LNCaP clone FGC (cell line): ENCODE results near the gene RWDD2A.

Experiments
- DNase-seq: peaks from one replicate; pipeline ENCODE4 v3.0.0-alpha.2; 2011; ENCODE audit warnings: low read depth
- H3K4me3 ChIP-seq: 2 replicates; pipeline ENCODE4 v1.5.1; 2011; ENCODE audit warnings: mild to moderate bottlenecking, low read depth, low read length, control low read depth
- CTCF ChIP-seq: IDR thresholded peaks from 2 replicates; pipeline ENCODE4 v1.5.1; 2012; ENCODE audit warnings: mild to moderate bottlenecking; ENCODE audit not compliant: control insufficient read depth, insufficient read depth; ENCODE audit errors: extremely low read depth

The RWDD2A gene

DNA sequence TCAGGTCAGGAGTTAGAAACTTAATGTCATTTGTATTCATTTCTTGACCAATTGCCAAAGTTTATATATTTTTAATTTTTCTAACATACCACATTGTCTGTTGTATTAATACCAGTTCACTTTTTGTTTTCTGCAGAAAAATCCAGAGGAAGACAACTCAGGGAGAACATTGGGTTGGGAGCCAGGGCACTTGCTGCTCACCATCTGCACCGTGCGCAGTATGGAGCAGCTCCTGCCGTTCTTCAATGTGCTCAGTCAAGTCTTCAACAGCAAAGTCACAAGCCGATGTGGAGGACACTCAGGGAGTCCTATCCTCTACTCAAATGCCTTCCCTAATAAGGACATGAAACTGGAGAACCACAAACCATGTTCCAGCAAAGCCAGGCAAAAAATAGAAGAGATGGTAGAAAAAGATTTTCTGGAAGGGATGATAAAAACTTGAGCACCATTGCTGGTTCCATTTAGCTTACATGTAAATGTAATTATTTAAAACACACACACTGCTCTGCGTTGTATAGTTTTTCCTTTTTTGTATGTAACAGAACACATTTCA lies 25.4 kb upstream of the RWDD2A start:
- TF ChIP-seq CTCF = no peak
- no peak for DNase-seq
- no peak overlapping the region for H3K4me3 ChIP-seq

DNA sequence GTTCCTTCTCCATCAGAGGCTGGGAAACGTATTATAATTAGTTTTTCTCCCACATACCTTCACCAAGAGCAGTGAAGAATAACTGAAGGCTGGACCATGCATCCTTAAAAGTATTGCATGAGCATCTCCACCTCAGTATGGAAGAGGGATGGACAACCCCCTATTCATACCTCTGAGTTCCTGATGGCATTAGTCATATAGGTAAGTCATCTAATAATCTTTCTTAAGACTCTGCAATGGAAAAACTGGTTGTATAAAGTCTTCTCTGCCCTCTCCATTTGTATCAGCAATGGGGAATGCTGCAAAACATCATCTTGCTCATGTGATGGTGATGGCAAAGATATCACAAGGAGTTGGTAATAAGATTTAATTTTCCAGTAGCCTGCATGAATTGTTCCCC lies 24.6 kb upstream of the RWDD2A start:
- no peak for DNase-seq
- no peak overlapping the region for H3K4me3 ChIP-seq
- TF ChIP-seq CTCF = no peak

GRCh38 chr6:83169106-83169505 lies 24.1 kb upstream of the RWDD2A start:
- no peak for DNase-seq
- no peak for TF ChIP-seq CTCF
- no peak overlapping the region for H3K4me3 ChIP-seq

DNA sequence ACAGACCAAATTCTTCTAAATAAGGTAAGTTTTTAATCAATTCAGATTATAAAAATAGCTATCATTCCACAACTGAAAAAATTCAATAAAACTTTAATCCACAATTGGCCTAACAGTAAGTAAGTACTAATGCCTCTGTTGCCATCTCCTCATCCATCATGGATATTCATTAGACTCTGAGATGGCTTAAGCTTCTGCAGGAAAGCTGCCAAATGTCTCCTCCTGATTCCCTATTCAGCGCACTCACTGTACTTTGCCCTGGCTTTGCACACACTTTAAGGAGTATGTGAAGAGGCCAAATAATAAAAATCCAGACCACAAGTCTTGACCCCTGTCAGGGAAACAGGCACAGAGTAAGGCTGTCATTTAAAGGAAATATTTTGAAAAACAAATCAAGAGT lies 23.6 kb upstream of the RWDD2A start:
- no peak overlapping the region for H3K4me3 ChIP-seq
- no peak for TF ChIP-seq CTCF
- no peak for DNase-seq

GRCh38 chr6:83176246-83176645 lies 16.9 kb upstream of the RWDD2A start:
- TF ChIP-seq CTCF = no peak
- no peak overlapping the region for H3K4me3 ChIP-seq
- no peak for DNase-seq

DNA sequence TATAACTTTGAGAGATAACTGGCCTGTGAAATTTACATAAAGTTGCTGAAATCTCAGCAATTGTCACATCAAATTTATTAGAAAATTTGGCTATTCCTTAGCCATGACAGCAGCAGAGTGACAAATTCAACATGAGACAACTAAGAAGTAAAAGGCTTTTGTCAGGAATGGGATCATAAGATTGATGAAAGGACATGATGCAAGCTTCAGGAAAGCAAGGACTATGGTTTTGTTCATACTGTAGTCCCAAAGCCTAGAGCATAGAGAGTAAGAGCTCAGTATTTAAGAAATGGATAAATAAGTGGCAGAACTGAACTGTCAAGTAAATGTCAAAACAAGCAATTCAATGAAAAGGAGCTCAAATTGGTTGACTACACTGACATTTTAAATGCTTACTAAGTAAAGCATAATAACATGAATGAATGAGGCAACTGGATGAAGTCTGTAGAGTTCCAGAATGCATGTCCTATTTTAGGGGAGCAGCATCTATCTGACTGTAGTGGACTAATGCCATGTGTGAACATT lies 12.7 kb upstream of the RWDD2A start:
- no peak for TF ChIP-seq CTCF
- no peak for DNase-seq

GRCh38 chr6:83182114-83182513 lies 11.0 kb upstream of the RWDD2A start:
- TF ChIP-seq CTCF = no peak
- no peak overlapping the region for H3K4me3 ChIP-seq
- no peak for DNase-seq

More for the DNA sequence above, 12.7 kb upstream of the RWDD2A start:
- H3K4me3 ChIP-seq = no peak overlapping the region
